ENCODE results near the gene CAAP1.

DNA sequence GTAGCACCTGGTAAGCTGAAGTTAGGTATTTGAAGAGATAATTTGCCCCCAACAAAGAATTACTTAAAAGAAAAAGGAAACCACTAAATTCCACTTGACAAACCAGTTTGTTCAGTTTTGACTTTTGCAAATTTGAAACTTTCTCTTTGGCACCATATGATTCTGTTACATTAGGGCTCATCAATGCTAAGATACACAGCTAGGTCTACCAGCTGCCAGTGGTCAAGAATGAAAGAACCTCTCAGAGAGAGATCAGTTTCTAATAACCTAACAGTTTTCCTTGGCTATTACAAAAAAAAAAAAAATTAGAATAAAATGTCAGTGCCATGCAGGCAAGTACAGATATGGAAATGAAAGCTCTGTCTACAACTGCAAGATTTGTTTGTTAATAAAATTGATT, 92.3 kb downstream of the CAAP1 start:
- TF ChIP-seq POLR2AphosphoS5 (IDR thresholded peaks at IDR 0.05; ENCODE audit: low read depth, low read length), result no peak
- no peak for TF ChIP-seq POLR2A (IDR thresholded peaks at IDR 0.05; ENCODE audit: low read depth, low read length)
- TF ChIP-seq TAF1 (IDR thresholded peaks at IDR 0.05; ENCODE audit: low read depth, low read length), result no peak
- TF ChIP-seq PAX5 (IDR thresholded peaks at IDR 0.05; ENCODE audit: insufficient read depth, low read length, severe bottlenecking), result no peak
- TF ChIP-seq SPI1 (IDR thresholded peaks at IDR 0.05; ENCODE audit: low read depth, low read length), result no peak
